ENCODE measurements around the gene HDAC8. TPM values are rescaled to one million over a fixed set of nuclear protein-coding genes. Genes with fewer than 3 reads are reported as not detected.

Gene HDAC8
- polyA plus RNA-seq, 1 donor from 2014 or later = 54.0 TPM

DNA sequence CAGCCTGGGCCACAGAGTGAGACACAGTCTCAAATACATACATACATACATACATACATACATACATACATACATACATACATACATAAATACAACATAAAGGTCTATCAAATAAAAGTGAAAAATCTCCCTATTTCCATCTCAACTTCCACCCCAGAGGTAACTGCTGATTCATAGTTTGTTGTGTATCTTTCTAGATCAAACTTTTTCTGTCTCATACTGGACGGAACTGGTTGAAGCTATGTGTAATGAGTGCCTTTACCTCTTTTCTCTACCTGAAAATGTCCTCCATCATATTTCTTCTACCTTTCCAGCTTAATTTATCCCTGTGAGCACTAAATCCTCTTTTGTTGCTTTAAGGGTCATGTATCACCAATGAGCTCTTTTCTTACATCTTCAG lies 102.5 kb downstream of the HDAC8 start:
- no peak for TF ChIP-seq EZH2 (IDR thresholded peaks at IDR 0.05; ENCODE audit: borderline replicate concordance, insufficient read depth, low read length, poor library complexity, severe bottlenecking)
- TF ChIP-seq, protein P1, sequence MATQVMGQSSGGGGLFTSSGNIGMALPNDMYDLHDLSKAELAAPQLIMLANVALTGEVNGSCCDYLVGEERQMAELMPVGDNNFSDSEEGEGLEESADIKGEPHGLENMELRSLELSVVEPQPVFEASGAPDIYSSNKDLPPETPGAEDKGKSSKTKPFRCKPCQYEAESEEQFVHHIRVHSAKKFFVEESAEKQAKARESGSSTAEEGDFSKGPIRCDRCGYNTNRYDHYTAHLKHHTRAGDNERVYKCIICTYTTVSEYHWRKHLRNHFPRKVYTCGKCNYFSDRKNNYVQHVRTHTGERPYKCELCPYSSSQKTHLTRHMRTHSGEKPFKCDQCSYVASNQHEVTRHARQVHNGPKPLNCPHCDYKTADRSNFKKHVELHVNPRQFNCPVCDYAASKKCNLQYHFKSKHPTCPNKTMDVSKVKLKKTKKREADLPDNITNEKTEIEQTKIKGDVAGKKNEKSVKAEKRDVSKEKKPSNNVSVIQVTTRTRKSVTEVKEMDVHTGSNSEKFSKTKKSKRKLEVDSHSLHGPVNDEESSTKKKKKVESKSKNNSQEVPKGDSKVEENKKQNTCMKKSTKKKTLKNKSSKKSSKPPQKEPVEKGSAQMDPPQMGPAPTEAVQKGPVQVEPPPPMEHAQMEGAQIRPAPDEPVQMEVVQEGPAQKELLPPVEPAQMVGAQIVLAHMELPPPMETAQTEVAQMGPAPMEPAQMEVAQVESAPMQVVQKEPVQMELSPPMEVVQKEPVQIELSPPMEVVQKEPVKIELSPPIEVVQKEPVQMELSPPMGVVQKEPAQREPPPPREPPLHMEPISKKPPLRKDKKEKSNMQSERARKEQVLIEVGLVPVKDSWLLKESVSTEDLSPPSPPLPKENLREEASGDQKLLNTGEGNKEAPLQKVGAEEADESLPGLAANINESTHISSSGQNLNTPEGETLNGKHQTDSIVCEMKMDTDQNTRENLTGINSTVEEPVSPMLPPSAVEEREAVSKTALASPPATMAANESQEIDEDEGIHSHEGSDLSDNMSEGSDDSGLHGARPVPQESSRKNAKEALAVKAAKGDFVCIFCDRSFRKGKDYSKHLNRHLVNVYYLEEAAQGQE (IDR thresholded peaks at IDR 0.05; ENCODE audit: borderline replicate concordance) = no peak
- TF ChIP-seq SMC3 (conservative IDR thresholded peaks at IDR 0.05; ENCODE audit: poor library complexity) = no peak
- no peak for TF ChIP-seq RAD21 (conservative IDR thresholded peaks at IDR 0.05)
- no peak for TF ChIP-seq POLR2AphosphoS5 (IDR thresholded peaks at IDR 0.05)
- no peak for TF ChIP-seq EP300 (conservative IDR thresholded peaks at IDR 0.05; ENCODE audit: poor library complexity, severe bottlenecking)
- no peak for TF ChIP-seq TAF1 (IDR thresholded peaks at IDR 0.05; ENCODE audit: low read depth)
- TF ChIP-seq, protein P2, sequence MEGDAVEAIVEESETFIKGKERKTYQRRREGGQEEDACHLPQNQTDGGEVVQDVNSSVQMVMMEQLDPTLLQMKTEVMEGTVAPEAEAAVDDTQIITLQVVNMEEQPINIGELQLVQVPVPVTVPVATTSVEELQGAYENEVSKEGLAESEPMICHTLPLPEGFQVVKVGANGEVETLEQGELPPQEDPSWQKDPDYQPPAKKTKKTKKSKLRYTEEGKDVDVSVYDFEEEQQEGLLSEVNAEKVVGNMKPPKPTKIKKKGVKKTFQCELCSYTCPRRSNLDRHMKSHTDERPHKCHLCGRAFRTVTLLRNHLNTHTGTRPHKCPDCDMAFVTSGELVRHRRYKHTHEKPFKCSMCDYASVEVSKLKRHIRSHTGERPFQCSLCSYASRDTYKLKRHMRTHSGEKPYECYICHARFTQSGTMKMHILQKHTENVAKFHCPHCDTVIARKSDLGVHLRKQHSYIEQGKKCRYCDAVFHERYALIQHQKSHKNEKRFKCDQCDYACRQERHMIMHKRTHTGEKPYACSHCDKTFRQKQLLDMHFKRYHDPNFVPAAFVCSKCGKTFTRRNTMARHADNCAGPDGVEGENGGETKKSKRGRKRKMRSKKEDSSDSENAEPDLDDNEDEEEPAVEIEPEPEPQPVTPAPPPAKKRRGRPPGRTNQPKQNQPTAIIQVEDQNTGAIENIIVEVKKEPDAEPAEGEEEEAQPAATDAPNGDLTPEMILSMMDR (IDR thresholded peaks at IDR 0.05; ENCODE audit: poor library complexity, severe bottlenecking) = no peak

DNA sequence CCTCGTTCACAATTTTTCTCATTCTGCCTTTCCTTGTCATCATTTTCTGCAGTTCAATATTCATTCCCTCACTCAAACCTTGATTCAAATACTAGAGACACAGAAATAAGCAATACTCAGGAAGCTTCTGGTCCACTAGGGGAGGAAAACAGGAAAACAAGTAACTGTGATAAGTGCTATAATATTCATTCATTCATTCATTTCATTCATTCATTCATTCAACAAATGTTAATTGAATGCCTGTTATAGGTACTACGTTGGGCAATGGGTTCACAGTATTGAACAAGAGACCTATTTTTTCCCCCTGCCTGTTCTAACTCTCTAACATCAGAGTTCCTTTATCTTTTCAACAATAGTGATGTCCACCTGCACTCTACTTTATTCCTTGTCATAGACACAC lies 104.0 kb downstream of the HDAC8 start:
- Histone ChIP-seq H3K27me3 (ENCODE audit: insufficient read depth, low read depth, low read length) (no peaks in the 10 kb centered on the region), H3K4me3 (ENCODE audit: low read length) (no peak overlapping the region), H3K9me2 (ENCODE audit: insufficient read depth, low read length) (no peaks in the 10 kb centered on the region), H3K79me2 (replicated peaks; ENCODE audit: insufficient read depth, low read length) (no peaks in the 10 kb centered on the region), H3K9me3 (ENCODE audit: low read length) (no peaks in the 10 kb centered on the region), H3K4me2 (ENCODE audit: low read length) (no peak overlapping the region), H3F3A (ENCODE audit: insufficient read depth, low read length, poor library complexity, severe bottlenecking) (no peaks in the 10 kb centered on the region), H2AFZ (ENCODE audit: low read depth, low read length) (no peak overlapping the region), H4K20me1 (ENCODE audit: insufficient read depth) (no peaks in the 10 kb centered on the region), H3K9ac (ENCODE audit: low read length) (no peak overlapping the region), H3K27ac (ENCODE audit: low read length) (no peak overlapping the region), H3K36me3 (ENCODE audit: insufficient read depth, low read length) (no peaks in the 10 kb centered on the region)
- no peak for TF ChIP-seq EP300 (conservative IDR thresholded peaks at IDR 0.05; ENCODE audit: poor library complexity, severe bottlenecking)
- TF ChIP-seq TAF1 (IDR thresholded peaks at IDR 0.05; ENCODE audit: low read depth) = no peak
- TF ChIP-seq MXI1 (conservative IDR thresholded peaks at IDR 0.05; ENCODE audit: poor library complexity, severe bottlenecking) = no peak
- no peak for TF ChIP-seq RAD21 (conservative IDR thresholded peaks at IDR 0.05)
- TF ChIP-seq, protein P2 (IDR thresholded peaks at IDR 0.05; ENCODE audit: poor library complexity, severe bottlenecking) = no peak
- no peak for TF ChIP-seq EZH2 (IDR thresholded peaks at IDR 0.05; ENCODE audit: borderline replicate concordance, insufficient read depth, low read length, poor library complexity, severe bottlenecking)
- TF ChIP-seq, protein P1 (IDR thresholded peaks at IDR 0.05; ENCODE audit: borderline replicate concordance) = no peak
- TF ChIP-seq POLR2AphosphoS5 (IDR thresholded peaks at IDR 0.05) = no peak

More for the DNA sequence above, 102.5 kb downstream of the HDAC8 start:
- H3K27me3 ChIP-seq (ENCODE audit: insufficient read depth, low read depth, low read length) = no peaks in the 10 kb centered on the region
- no peaks in the 10 kb centered on the region for H3K36me3 ChIP-seq (ENCODE audit: insufficient read depth, low read length)
- no peaks in the 10 kb centered on the region for H3K9me3 ChIP-seq (ENCODE audit: low read length)
- H3K9me2 ChIP-seq (ENCODE audit: insufficient read depth, low read length) = no peaks in the 10 kb centered on the region
- H3K79me2 ChIP-seq (replicated peaks; ENCODE audit: insufficient read depth, low read length) = no peaks in the 10 kb centered on the region
- no peaks in the 10 kb centered on the region for H4K20me1 ChIP-seq (ENCODE audit: insufficient read depth)
- H3K4me2 ChIP-seq (ENCODE audit: low read length) = no peak overlapping the region
- no peak overlapping the region for H2AFZ ChIP-seq (ENCODE audit: low read depth, low read length)
- H3F3A ChIP-seq (ENCODE audit: insufficient read depth, low read length, poor library complexity, severe bottlenecking) = no peaks in the 10 kb centered on the region
- H3K9ac ChIP-seq (ENCODE audit: low read length) = no peak overlapping the region
- no peak overlapping the region for H3K4me3 ChIP-seq (ENCODE audit: low read length)
- H3K27ac ChIP-seq (ENCODE audit: low read length) = no peak overlapping the region

Measured in neural cell (in vitro differentiated cells).